Osteoblast (primary cell): Measurements from ENCODE around the gene STON2. TPM values are rescaled to one million over a fixed set of nuclear protein-coding genes. Genes with fewer than 3 reads are reported as not detected.

Experiments used
- DNase-seq: peaks from one replicate; pipeline ENCODE4 v3.0.0; 2011; ENCODE audit warnings: low spot score, mixed read lengths; ENCODE audit not compliant: insufficient read length; ENCODE audit errors: missing footprints
- H2AFZ ChIP-seq: 2 replicates; pipeline ENCODE4 v1.6.0; 2011; ENCODE audit warnings: mild to moderate bottlenecking, low read length
- H3K27ac ChIP-seq: 2 replicates; pipeline ENCODE4 v1.5.1; 2011; ENCODE audit warnings: mild to moderate bottlenecking, low read depth, low read length, moderate library complexity
- H3K27me3 ChIP-seq: 2 replicates; pipeline ENCODE4 v1.6.0; 2012; ENCODE audit warnings: mild to moderate bottlenecking, control low read depth, inconsistent platforms, low read length, moderate library complexity; ENCODE audit not compliant: insufficient read depth
- H3K36me3 ChIP-seq: 2 replicates; pipeline ENCODE4 v1.5.1; 2011; ENCODE audit warnings: mild to moderate bottlenecking, low read length, control low read depth, moderate library complexity; ENCODE audit not compliant: insufficient read depth
- H3K4me1 ChIP-seq: 2 replicates; pipeline ENCODE4 v1.5.1; 2011; ENCODE audit warnings: mild to moderate bottlenecking, low read length, control low read depth, moderate library complexity; ENCODE audit not compliant: insufficient read depth
- H3K4me2 ChIP-seq: 2 replicates; pipeline ENCODE4 v1.6.0; 2011; ENCODE audit warnings: mild to moderate bottlenecking, low read length; ENCODE audit not compliant: insufficient read depth
- H3K4me3 ChIP-seq: fragments of 200-600 bp; sonication (generic); 3 replicates; pipeline ENCODE4 v1.5.1; 2012; ENCODE audit warnings: mild to moderate bottlenecking, low read length, inconsistent platforms; ENCODE audit not compliant: insufficient read depth
- H3K79me2 ChIP-seq: 2 replicates; pipeline ENCODE4 v1.6.0; 2012; ENCODE audit warnings: mild to moderate bottlenecking, low read length, control low read depth, inconsistent platforms; ENCODE audit not compliant: insufficient read depth
- H3K9me3 ChIP-seq: 2 replicates; pipeline ENCODE4 v1.5.1; 2011; ENCODE audit warnings: low read depth, low read length, control low read depth
- H4K20me1 ChIP-seq: 2 replicates; pipeline ENCODE4 v1.6.0; 2012; ENCODE audit warnings: mild to moderate bottlenecking, low read length, control low read depth; ENCODE audit not compliant: insufficient read depth
- total RNA-seq: library from RNA; depleted of rRNA; stranded (reverse); fragments of >200 nt; gene quantifications from 2 replicates; pipeline ENCODE4 v1.2.3, GENCODE V29; 2012
- TF ChIP-seq, protein P1 (sequence below): IDR thresholded peaks from 2 replicates; pipeline ENCODE4 v1.5.1; 2011; ENCODE audit warnings: mild to moderate bottlenecking, low read depth, low read length, moderate library complexity; ENCODE audit errors: extremely low read depth

Gene STON2
- total RNA-seq, 1 donor: 49.6 TPM

DNA sequence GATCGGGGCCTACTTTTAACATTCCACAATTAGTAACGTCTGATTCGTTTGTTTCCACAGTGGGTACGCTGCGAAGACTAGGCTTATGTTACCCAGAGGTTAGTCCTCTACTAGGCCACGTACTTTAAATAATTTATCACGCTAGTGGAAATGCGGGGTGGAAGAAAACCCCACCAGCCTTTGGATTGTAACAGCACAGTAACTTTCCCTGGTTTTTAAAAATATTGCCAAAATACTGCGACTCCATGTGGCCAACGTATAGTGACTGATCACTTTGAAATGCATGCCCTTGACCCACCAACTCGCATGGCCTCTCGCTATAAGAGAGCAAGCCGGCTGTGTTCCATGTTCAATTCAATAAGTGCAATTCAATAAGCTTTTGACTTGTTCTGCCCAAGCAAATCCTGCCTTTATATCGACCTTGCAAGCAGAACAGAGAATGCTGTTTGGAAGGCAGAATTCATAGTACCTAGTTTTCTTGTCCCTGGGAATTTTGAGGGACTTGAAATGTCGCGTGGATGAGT is 178.5 kb downstream of the STON2 start:
- Histone ChIP-seq H3K79me2 (peaks cover 30% of the 10 kb centered on the region), H3K4me1 (peaks cover 13% of the 10 kb centered on the region), H4K20me1 (no peaks in the 10 kb centered on the region), H3K4me2 (peak overlapping the region; percentile 99), H3K27me3 (no peaks in the 10 kb centered on the region), H3K36me3 (no peaks in the 10 kb centered on the region), H3K9me3 (no peaks in the 10 kb centered on the region), H2AFZ (peak overlapping the region; percentile 100), H3K4me3 (peak overlapping the region; percentile 91), H3K27ac (peak overlapping the region; percentile 100)
- TF ChIP-seq, protein P1, sequence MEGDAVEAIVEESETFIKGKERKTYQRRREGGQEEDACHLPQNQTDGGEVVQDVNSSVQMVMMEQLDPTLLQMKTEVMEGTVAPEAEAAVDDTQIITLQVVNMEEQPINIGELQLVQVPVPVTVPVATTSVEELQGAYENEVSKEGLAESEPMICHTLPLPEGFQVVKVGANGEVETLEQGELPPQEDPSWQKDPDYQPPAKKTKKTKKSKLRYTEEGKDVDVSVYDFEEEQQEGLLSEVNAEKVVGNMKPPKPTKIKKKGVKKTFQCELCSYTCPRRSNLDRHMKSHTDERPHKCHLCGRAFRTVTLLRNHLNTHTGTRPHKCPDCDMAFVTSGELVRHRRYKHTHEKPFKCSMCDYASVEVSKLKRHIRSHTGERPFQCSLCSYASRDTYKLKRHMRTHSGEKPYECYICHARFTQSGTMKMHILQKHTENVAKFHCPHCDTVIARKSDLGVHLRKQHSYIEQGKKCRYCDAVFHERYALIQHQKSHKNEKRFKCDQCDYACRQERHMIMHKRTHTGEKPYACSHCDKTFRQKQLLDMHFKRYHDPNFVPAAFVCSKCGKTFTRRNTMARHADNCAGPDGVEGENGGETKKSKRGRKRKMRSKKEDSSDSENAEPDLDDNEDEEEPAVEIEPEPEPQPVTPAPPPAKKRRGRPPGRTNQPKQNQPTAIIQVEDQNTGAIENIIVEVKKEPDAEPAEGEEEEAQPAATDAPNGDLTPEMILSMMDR: no peak
- no peak for DNase-seq

DNA sequence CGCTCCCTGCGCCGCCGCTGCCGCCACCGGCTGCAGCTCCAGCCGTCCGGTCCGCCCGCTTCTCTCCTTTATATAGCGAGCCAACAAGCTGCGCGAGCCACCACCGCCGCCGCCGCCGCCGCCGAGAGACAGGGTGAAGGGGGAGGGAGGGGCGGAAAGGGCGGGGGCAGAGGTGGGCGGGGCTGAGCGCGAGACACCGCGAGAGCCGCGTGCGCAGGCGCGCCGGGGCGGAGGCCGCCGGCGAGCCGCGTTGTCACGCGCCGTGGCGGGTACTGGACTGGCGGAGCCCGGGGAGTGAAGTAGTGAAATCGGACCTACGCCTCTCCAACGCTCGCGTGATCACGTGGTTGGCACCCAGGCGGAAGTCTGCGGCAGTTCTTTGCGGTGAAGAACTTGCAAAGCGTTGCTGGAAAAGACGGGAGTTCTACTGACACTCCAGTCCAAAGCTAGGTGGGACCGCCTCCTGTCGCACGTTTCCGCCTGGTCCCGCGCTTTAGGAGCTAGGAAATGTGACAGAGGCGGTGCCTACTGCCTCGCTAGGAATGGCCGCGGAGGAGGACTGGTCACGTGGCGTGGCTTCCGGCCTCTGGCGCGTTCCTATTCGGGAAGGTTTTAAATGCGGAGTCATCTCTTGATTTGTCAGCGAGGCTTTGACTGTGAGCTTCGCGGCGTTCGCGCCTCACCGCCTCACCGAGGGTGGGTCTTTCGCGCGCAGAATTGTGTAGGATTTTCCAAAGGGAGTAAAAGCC is 179.1 kb downstream of the STON2 start, which contains the start of gene GTF2A1:
Gene GTF2A1, minus strand, starts transcription at position 130 of the 749 bp plus-strand sequence. CDS start 441 bp downstream, outside the sequence.
- no peaks in the 10 kb centered on the region for H4K20me1 ChIP-seq
- H3K79me2 ChIP-seq: peaks cover 36% of the 10 kb centered on the region
- peak; percentile 96 for DNase-seq
- H3K27me3 ChIP-seq: no peaks in the 10 kb centered on the region
- H3K36me3 ChIP-seq: peaks cover under 1% of the 10 kb centered on the region
- peak within 1 kb of the TSS; percentile 95 for H3K4me3 ChIP-seq
- peaks cover 13% of the 10 kb centered on the region for H3K4me1 ChIP-seq
- peak within 1 kb of the TSS; percentile 100 for H2AFZ ChIP-seq
- no peaks in the 10 kb centered on the region for H3K9me3 ChIP-seq
- peak within 1 kb of the TSS; percentile 99 for H3K4me2 ChIP-seq
- TF ChIP-seq, protein P1: no peak
- peak within 1 kb of the TSS; percentile 100 for H3K27ac ChIP-seq

DNA sequence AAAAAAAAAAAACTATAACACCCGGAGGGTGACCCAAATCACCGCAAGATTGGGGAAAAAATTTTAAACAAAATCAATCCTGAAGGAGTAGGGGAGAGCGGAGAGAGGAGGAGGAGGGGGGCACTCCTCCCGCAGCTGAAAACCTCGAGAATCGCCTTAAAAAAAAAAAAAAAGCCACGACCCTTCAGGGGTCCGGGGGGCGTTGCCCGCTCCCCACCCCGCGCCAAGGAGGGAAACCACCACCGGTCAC is 179.6 kb downstream of the STON2 start:
- Histone ChIP-seq H3K27me3 (no peaks in the 10 kb centered on the region), H4K20me1 (no peaks in the 10 kb centered on the region), H3K79me2 (peaks cover 41% of the 10 kb centered on the region), H2AFZ (no peak overlapping the region), H3K9me3 (no peaks in the 10 kb centered on the region), H3K36me3 (peaks cover 5% of the 10 kb centered on the region), H3K4me2 (peak overlapping the region; percentile 66), H3K4me1 (peaks cover 13% of the 10 kb centered on the region), H3K27ac (peak overlapping the region; percentile 85), H3K4me3 (peak overlapping the region; percentile 86)
- TF ChIP-seq, protein P1: no peak
- no peak for DNase-seq

DNA sequence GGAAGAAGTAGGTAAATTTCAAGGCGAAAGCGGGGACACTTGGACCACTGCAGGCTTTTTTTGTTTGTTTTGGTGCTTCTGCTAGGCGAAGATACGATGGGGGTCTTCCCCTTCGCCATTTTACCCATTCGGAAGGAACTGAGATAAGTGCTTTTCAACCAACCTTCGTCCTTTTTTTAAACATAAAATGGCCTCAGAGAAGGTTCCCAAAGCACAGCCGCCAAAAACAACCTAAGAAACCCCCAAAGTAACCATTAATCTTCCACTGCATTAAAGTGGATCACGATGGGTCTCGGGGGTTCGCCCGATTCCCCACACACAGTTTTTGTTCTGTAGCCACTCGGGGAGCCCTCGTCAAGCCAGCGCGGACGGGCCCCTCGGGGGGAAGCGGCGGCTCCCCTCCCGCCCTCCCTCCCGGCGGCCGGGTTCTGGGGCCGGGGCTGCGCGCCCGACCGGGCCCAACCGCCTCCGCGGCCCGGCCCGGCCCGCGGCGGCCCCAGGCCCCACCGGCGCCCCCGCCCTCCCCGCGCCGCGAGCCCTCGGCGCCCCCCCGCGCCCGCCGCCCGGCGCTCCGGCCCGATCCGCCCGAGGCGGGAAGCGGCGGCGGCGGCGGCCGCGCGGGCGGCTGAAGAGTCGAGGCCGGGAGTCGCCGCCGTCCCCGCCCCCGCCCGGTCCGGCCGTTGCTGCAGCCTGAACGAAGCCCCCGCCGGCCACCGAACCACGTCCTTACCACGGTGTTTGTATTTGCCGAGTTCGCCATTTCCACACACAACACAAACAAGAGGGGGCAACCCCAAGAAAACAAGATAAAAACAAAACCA is 180.2 kb downstream of the STON2 start:
- H3K4me2 ChIP-seq: peak overlapping the region; percentile 96
- no peaks in the 10 kb centered on the region for H3K9me3 ChIP-seq
- no peaks in the 10 kb centered on the region for H3K27me3 ChIP-seq
- H3K36me3 ChIP-seq: peaks cover 11% of the 10 kb centered on the region
- TF ChIP-seq, protein P1: no peak
- peak; percentile 79 for DNase-seq
- H4K20me1 ChIP-seq: no peaks in the 10 kb centered on the region
- H3K27ac ChIP-seq: peak overlapping the region; percentile 99
- H3K4me1 ChIP-seq: peaks cover 13% of the 10 kb centered on the region
- peaks cover 47% of the 10 kb centered on the region for H3K79me2 ChIP-seq
- H3K4me3 ChIP-seq: peak overlapping the region; percentile 95
- H2AFZ ChIP-seq: peak overlapping the region; percentile 81
